H9 (cell line): ENCODE results near the gene C16orf78. TPM values are rescaled to one million over a fixed set of nuclear protein-coding genes. Genes with fewer than 3 reads are reported as not detected.

Experiments used
- DNase-seq: peaks from one replicate; pipeline ENCODE4 v3.0.0-alpha.2; 2017
- H2AFZ ChIP-seq: one replicate; pipeline ENCODE4 v1.6.1; 2013; ENCODE audit warnings: mild to moderate bottlenecking, low read length, control low read depth, moderate library complexity
- H2AK5ac ChIP-seq: 2 replicates; pipeline ENCODE4 v1.6.1; 2013; ENCODE audit warnings: low read length, control low read depth, mixed read lengths; ENCODE audit not compliant: insufficient read length
- H2BK120ac ChIP-seq: one replicate; pipeline ENCODE4 v1.6.1; 2013; ENCODE audit warnings: low read depth, mild to moderate bottlenecking, low read length, control low read depth, inconsistent platforms; ENCODE audit not compliant: poor library complexity, severe bottlenecking
- H2BK12ac ChIP-seq: 2 replicates; pipeline ENCODE4 v1.6.1; 2013; ENCODE audit warnings: low read length, control low read depth, mixed read lengths, low read depth; ENCODE audit not compliant: insufficient read length
- H2BK15ac ChIP-seq: 2 replicates; pipeline ENCODE4 v1.6.1; 2013; ENCODE audit warnings: low read depth, low read length, control low read depth
- H2BK20ac ChIP-seq: one replicate; pipeline ENCODE4 v1.6.1; 2013; ENCODE audit warnings: low read depth, mild to moderate bottlenecking, low read length, control low read depth, inconsistent platforms; ENCODE audit not compliant: poor library complexity, severe bottlenecking
- H2BK5ac ChIP-seq: 2 replicates; pipeline ENCODE4 v1.6.1; 2013; ENCODE audit warnings: low read length, control low read depth, mixed read lengths; ENCODE audit not compliant: insufficient read length
- H3K14ac ChIP-seq: 2 replicates; pipeline ENCODE4 v1.6.1; 2013; ENCODE audit warnings: low read length, control low read depth; ENCODE audit not compliant: insufficient read depth
- H3K18ac ChIP-seq: 2 replicates; pipeline ENCODE4 v1.6.1; 2013; ENCODE audit warnings: low read depth, mild to moderate bottlenecking, mixed read lengths, low read length, control low read depth; ENCODE audit not compliant: insufficient read length
- H3K23ac ChIP-seq: 2 replicates; pipeline ENCODE4 v1.6.1; 2013; ENCODE audit warnings: low read length, control low read depth, mixed read lengths, low read depth; ENCODE audit not compliant: insufficient read length
- H3K23me2 ChIP-seq: 2 replicates; pipeline ENCODE4 v1.6.1; 2013; ENCODE audit warnings: low read depth, mild to moderate bottlenecking, mixed read lengths, low read length, control low read depth; ENCODE audit not compliant: insufficient read length, poor library complexity, severe bottlenecking
- H3K27ac ChIP-seq: 2 replicates; pipeline ENCODE4 v1.5.1; 2013; ENCODE audit warnings: low read length, control low read depth, mixed read lengths, low read depth; ENCODE audit not compliant: insufficient read length
- H3K27me3 ChIP-seq: 2 replicates; pipeline ENCODE4 v1.6.1; 2013; ENCODE audit warnings: low read length, control low read depth, inconsistent platforms; ENCODE audit not compliant: insufficient read depth
- H3K4ac ChIP-seq: 2 replicates; pipeline ENCODE4 v1.6.1; 2013; ENCODE audit warnings: low read depth, mild to moderate bottlenecking, control low read depth, inconsistent platforms, low read length, moderate library complexity
- H3K4me1 ChIP-seq: 2 replicates; pipeline ENCODE4 v1.6.1; 2013; ENCODE audit warnings: low read length, control low read depth, inconsistent platforms; ENCODE audit not compliant: insufficient read depth
- H3K4me2 ChIP-seq: 2 replicates; pipeline ENCODE4 v1.6.1; 2013; ENCODE audit warnings: low read length, control low read depth, mixed read lengths; ENCODE audit not compliant: insufficient read length, insufficient read depth
- H3K56ac ChIP-seq: 2 replicates; pipeline ENCODE4 v1.6.1; 2013; ENCODE audit warnings: low read depth, mild to moderate bottlenecking, mixed read lengths, low read length, control low read depth; ENCODE audit not compliant: insufficient read length
- H3K79me1 ChIP-seq: 2 replicates; pipeline ENCODE4 v1.6.1; 2013; ENCODE audit warnings: low read depth, mild to moderate bottlenecking, moderate library complexity, low read length, control low read depth, inconsistent platforms; ENCODE audit not compliant: insufficient read depth, poor library complexity, severe bottlenecking
- H3K79me2 ChIP-seq: 2 replicates; pipeline ENCODE4 v1.6.1; 2013; ENCODE audit warnings: low read length, control low read depth, inconsistent platforms; ENCODE audit not compliant: insufficient read depth
- H3K9ac ChIP-seq: 2 replicates; pipeline ENCODE4 v1.6.1; 2013; ENCODE audit warnings: low read length, control low read depth, mixed read lengths; ENCODE audit not compliant: insufficient read length; ENCODE audit errors: extremely low read depth
- H3K9me3 ChIP-seq: one replicate; pipeline ENCODE4 v1.6.1; 2013; ENCODE audit warnings: low read depth, low read length, inconsistent platforms; ENCODE audit not compliant: control insufficient read depth
- H3T11ph ChIP-seq: one replicate; pipeline ENCODE4 v1.6.1; 2013; ENCODE audit warnings: mild to moderate bottlenecking, low read length, control low read depth, inconsistent platforms
- H4K20me1 ChIP-seq: one replicate; pipeline ENCODE4 v1.6.1; 2013; ENCODE audit not compliant: control insufficient read depth, insufficient read length, insufficient read depth
- H4K5ac ChIP-seq: 2 replicates; pipeline ENCODE4 v1.6.1; 2013; ENCODE audit warnings: low read depth, mild to moderate bottlenecking, mixed read lengths, low read length, control low read depth; ENCODE audit not compliant: insufficient read length
- H4K8ac ChIP-seq: replicated peaks from 2 replicates; pipeline ENCODE4 v1.6.1; 2013; ENCODE audit warnings: low read length, control low read depth, mixed read lengths, low read depth; ENCODE audit not compliant: insufficient read length
- H4K91ac ChIP-seq: 2 replicates; pipeline ENCODE4 v1.6.1; 2013; ENCODE audit warnings: low read depth, mild to moderate bottlenecking, moderate library complexity, mixed read lengths, low read length, control low read depth; ENCODE audit not compliant: insufficient read length
- H3K27ac Mint-ChIP-seq, 3 experiments: 2 replicates in 2 of 3; 3 replicates in 1 of 3; pipeline ENCODE4 v1.8.0; 2020 to 2021; ENCODE audit warnings: mixed read lengths in 3 of 3, mild to moderate bottlenecking in 1 of 3, moderate library complexity in 1 of 3
- H3K27me3 Mint-ChIP-seq: 2 replicates; pipeline ENCODE4 v1.8.0; 2021; ENCODE audit warnings: low read depth, mild to moderate bottlenecking, moderate library complexity, mixed read lengths
- H3K36me3 Mint-ChIP-seq, 3 experiments: 2 replicates in 2 of 3; 3 replicates in 1 of 3; pipeline ENCODE4 v1.8.0; 2020 to 2021; ENCODE audit warnings: low read depth in 3 of 3, mixed read lengths in 3 of 3; ENCODE audit not compliant: insufficient read depth in 1 of 3
- H3K4me1 Mint-ChIP-seq, 2 experiments: 2 replicates each; pipeline ENCODE4 v1.8.0; 2020; ENCODE audit warnings: mixed read lengths in 2 of 2
- H3K4me3 Mint-ChIP-seq, 2 experiments: 2 replicates in 1 of 2; 3 replicates in 1 of 2; pipeline ENCODE4 v1.8.0; 2020 to 2021; ENCODE audit warnings: mild to moderate bottlenecking in 2 of 2, mixed read lengths in 2 of 2, moderate library complexity in 1 of 2
- H3K9me3 Mint-ChIP-seq, 2 experiments: 2 replicates in 1 of 2; 3 replicates in 1 of 2; pipeline ENCODE4 v1.8.0; 2020; ENCODE audit warnings: mild to moderate bottlenecking in 2 of 2, mixed read lengths in 2 of 2, moderate library complexity in 1 of 2
- WGBS: extraction: QIAGEN DNeasy Blood & Tissue Kit; methylation state at CpG from one replicate; pipeline ENCODE4 v1.1.7; 2013; ENCODE audit warnings: missing lambda C conversion rate, low lambda C conversion rate, mixed read lengths; ENCODE audit not compliant: insufficient read length; ENCODE audit errors: extremely low coverage; 5-methylcytosine and 5-hydroxymethylcytosine counted together
- total RNA-seq: library from RNA; stranded (reverse); gene quantifications from 2 replicates; pipeline ENCODE4 v1.2.1, GENCODE V29; 2021
- TF ChIP-seq, protein P1 (sequence below): fragments of 200-600 bp; sonication (generic); conservative IDR thresholded peaks from 3 replicates; pipeline ENCODE4 v1.8.0; 2021; ENCODE audit warnings: antibody characterized with exemption, mild to moderate bottlenecking

The C16orf78 gene
- total RNA-seq, 1 experiment from 2014 or later, result not detected

DNA sequence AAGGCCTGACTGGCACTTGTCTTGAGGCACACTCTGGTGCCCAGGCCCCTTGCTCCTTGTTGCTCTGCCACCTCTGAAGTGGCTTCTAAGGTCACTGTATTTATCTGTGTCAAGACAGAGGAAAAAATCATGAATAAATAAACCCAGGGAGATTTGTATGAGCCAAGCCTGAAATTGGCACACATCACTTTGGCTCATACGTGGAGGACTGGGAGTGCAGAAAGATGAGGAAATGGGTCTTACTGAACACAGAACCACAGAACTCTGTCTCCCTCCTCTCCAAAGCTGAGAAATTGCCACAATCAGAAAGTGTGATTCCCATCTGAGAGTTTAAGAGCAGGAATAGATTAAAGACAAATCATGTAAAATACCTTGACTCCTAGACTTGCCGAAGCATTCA, 27.1 kb upstream of the C16orf78 start:
- H3K9me3 ChIP-seq, result no peaks in the 10 kb centered on the region
- peaks cover 4 to 22% of the 10 kb centered on the region in 2 experiments for H3K4me1 Mint-ChIP-seq
- H3K9ac ChIP-seq, result no peak overlapping the region
- no peaks in the 10 kb centered on the region for H3K36me3 Mint-ChIP-seq
- no peak overlapping the region for H3K18ac ChIP-seq
- peaks cover 45% of the 10 kb centered on the region for H3K27me3 Mint-ChIP-seq
- TF ChIP-seq, protein P1, sequence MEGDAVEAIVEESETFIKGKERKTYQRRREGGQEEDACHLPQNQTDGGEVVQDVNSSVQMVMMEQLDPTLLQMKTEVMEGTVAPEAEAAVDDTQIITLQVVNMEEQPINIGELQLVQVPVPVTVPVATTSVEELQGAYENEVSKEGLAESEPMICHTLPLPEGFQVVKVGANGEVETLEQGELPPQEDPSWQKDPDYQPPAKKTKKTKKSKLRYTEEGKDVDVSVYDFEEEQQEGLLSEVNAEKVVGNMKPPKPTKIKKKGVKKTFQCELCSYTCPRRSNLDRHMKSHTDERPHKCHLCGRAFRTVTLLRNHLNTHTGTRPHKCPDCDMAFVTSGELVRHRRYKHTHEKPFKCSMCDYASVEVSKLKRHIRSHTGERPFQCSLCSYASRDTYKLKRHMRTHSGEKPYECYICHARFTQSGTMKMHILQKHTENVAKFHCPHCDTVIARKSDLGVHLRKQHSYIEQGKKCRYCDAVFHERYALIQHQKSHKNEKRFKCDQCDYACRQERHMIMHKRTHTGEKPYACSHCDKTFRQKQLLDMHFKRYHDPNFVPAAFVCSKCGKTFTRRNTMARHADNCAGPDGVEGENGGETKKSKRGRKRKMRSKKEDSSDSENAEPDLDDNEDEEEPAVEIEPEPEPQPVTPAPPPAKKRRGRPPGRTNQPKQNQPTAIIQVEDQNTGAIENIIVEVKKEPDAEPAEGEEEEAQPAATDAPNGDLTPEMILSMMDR, result no peak
- WGBS, result no CpG with 5 or more reads among the region's 2 CpGs
- H4K5ac ChIP-seq, result no peak overlapping the region
- no peak overlapping the region for H3K27ac Mint-ChIP-seq
- H4K91ac ChIP-seq, result no peak overlapping the region
- H3K23ac ChIP-seq, result no peak overlapping the region
- no peak overlapping the region for H3K27ac ChIP-seq
- no peaks in the 10 kb centered on the region for H3K4me1 ChIP-seq
- H3K79me1 ChIP-seq, result no peaks in the 10 kb centered on the region
- no peak overlapping the region for H4K8ac ChIP-seq
- H3K9me3 Mint-ChIP-seq, result peaks cover 0 to 4% of the 10 kb centered on the region in 2 experiments; a peak in 1 of 5 replicates
- no peak overlapping the region for H2BK5ac ChIP-seq
- no peak overlapping the region for H3K4me3 Mint-ChIP-seq
- DNase-seq, result no peak
- no peak overlapping the region for H2AFZ ChIP-seq
- no peak overlapping the region for H3K56ac ChIP-seq
- H3K4ac ChIP-seq, result no peak overlapping the region
- no peaks in the 10 kb centered on the region for H3K23me2 ChIP-seq
- no peak overlapping the region for H2BK12ac ChIP-seq
- H4K20me1 ChIP-seq, result no peaks in the 10 kb centered on the region
- H2BK20ac ChIP-seq, result no peak overlapping the region
- H3K27me3 ChIP-seq, result no peaks in the 10 kb centered on the region; the same call in 1 of the 2 replicates
- H2AK5ac ChIP-seq, result no peak overlapping the region
- H2BK120ac ChIP-seq, result no peak overlapping the region
- H3K79me2 ChIP-seq, result no peaks in the 10 kb centered on the region
- H3K4me2 ChIP-seq, result no peak overlapping the region
- no peak overlapping the region for H3K14ac ChIP-seq
- H2BK15ac ChIP-seq, result no peak overlapping the region
- H3T11ph ChIP-seq, result no peak overlapping the region
